Immature natural killer cell (primary cell): ENCODE measurements around the gene TMEM80. TPM values are rescaled to one million over a fixed set of nuclear protein-coding genes. Genes with fewer than 3 reads are reported as not detected.

Experiments
- DNase-seq, 3 donors: peaks; one replicate each; pipeline ENCODE4 v3.0.0; 2022; ENCODE audit warnings: mixed read lengths in 1 of 3
- H3K27ac Mint-ChIP-seq, 6 donors: one replicate each; pipeline ENCODE4 v1.8.0; 2020; ENCODE audit warnings: mixed read lengths in 6 of 6, mild to moderate bottlenecking in 5 of 6, inconsistent platforms in 4 of 6, moderate library complexity in 3 of 6
- H3K27me3 Mint-ChIP-seq, 3 donors: one replicate each; pipeline ENCODE4 v1.8.0; 2020 to 2021; ENCODE audit warnings: low read depth in 3 of 3, mild to moderate bottlenecking in 3 of 3, mixed read lengths in 3 of 3, moderate library complexity in 3 of 3, inconsistent platforms in 1 of 3
- H3K36me3 Mint-ChIP-seq, 3 donors: one replicate each; pipeline ENCODE4 v1.8.0; 2020; ENCODE audit warnings: mixed read lengths in 3 of 3, inconsistent platforms in 2 of 3, mild to moderate bottlenecking in 2 of 3
- H3K4me1 Mint-ChIP-seq, 2 donors: one replicate each; pipeline ENCODE4 v1.8.0; 2020; ENCODE audit warnings: inconsistent platforms in 2 of 2, mild to moderate bottlenecking in 2 of 2, mixed read lengths in 2 of 2, moderate library complexity in 1 of 2
- H3K4me3 Mint-ChIP-seq, 5 donors: one replicate each; pipeline ENCODE4 v1.8.0; 2020; ENCODE audit warnings: mild to moderate bottlenecking in 5 of 5, mixed read lengths in 5 of 5, inconsistent platforms in 3 of 5, moderate library complexity in 3 of 5
- H3K9me3 Mint-ChIP-seq, 6 donors: one replicate each; pipeline ENCODE4 v1.8.0; 2020; ENCODE audit warnings: mild to moderate bottlenecking in 6 of 6, mixed read lengths in 6 of 6, inconsistent platforms in 4 of 6, moderate library complexity in 3 of 6
- polyA plus RNA-seq, 3 donors: library from polyadenylated mRNA; unstranded; fragments of 300-500 nt; fragmentation: Illumina TruSeq; gene quantifications; one replicate each; pipeline ENCODE4 v1.2.3, GENCODE V29; 2021

The TMEM80 gene
- polyA plus RNA-seq, 3 donors from 2014 or later = 21.3 to 32.4 (median 30.4) TPM

DNA sequence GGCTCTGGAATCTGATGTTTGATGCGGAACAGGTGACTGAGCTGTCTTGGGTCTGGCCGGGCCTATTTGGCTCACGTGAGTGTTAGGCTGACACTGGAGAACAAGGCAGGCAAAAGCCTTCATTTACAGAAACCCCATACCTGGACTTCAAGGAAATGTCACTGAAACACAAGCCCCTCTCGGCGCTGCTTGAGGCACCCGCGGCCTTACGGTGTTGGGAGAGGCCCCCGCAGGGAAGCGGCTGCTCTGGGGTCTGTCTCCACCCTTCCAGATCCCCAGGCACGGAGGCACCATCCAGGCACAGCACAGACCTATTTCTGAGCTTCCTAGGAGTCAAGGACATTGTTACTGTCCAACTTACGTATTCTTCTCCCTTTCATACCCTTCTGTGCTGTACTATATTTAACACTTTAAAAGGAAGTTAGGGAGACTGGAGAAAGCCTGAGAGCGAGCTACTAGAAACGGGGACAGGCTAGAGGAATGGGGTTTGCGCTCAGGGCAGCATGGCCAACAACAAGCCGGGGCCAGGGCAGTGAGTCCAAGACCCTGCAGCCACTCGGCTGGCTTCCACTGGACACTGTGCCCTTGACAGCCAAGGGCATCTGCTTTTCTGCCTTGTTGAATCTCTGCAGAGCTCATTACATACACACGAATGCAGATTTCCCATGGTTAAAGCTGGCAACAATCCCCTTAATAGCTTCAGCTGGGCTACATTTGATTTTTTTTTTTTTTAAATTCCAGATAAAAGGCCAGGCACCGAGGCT is 34.8 kb upstream of the TMEM80 start:
- H3K4me1 Mint-ChIP-seq = no peaks in the 10 kb centered on the region
- no peak overlapping the region for H3K27ac Mint-ChIP-seq
- H3K4me3 Mint-ChIP-seq = no peak overlapping the region
- no peak for DNase-seq
- no peaks in the 10 kb centered on the region for H3K9me3 Mint-ChIP-seq
- H3K36me3 Mint-ChIP-seq = peaks cover 0 to 2% (median 0%) of the 10 kb centered on the region in 3 donors
- peaks cover 0 to 2% (median 0%) of the 10 kb centered on the region in 3 donors for H3K27me3 Mint-ChIP-seq

DNA sequence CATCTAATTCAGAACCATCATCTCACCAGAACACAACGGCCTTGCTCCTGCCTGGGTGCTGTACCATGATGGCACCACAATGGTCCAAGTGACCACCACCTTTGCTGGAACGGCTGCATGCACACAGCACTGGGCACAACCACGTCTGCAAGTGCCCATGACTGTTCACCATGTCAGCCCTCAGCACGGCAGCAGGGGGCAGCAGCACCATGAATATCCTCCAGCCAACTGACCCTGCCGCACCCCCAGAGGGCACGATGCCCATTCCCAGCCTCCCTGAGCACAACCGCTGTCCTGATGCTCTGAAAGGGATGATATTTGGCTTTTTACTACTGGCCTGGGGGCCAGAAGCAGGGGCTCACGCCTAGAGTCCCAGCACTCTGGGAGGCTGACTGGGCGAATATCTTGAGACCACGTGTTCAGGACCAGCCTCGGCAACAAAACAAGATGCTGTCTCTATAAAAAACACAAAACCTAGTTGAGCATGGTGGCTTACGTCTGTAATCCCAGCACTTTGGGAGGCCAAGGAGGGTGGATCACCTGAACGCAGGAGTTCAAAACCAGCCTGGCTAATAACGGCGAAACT is 32.8 kb upstream of the TMEM80 start:
- Mint-ChIP-seq H3K27ac (no peak overlapping the region), H3K36me3 (peaks cover 0 to 7% (median 0%) of the 10 kb centered on the region in 3 donors), H3K4me3 (no peak overlapping the region), H3K27me3 (peaks cover 0 to 2% (median 0%) of the 10 kb centered on the region in 3 donors), H3K4me1 (no peaks in the 10 kb centered on the region), H3K9me3 (no peaks in the 10 kb centered on the region)
- peak; percentile 36 to 41 (median 37) for DNase-seq

DNA sequence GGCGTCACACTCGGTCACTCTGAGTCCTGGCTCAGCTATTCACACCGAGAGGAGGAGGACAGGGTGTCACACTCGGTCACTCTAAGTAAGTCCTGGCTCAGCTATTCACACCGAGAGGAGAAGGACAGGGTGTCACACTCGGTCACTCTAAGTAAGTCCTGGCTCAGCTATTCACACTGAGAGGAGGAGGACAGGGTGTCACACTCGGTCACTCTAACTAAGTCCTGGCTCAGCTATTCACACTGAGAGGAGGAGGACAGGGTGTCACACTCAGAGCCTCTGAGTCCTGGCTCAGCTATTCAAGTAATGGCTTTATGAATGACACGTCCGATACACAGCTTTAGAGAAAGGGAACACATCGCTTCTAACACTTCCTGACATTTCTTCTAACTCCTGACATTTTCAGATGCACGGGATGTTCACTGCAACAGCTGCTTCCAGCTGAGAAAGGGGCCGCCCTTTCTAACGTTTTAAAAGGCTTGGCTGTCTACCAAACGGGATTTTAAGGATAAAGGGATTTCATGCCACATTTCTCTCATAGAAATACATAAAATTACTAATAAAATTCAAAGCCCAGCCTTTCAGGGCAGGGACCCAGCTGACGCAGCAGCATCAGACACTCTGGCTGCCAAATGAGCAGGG is 30.4 kb upstream of the TMEM80 start:
- Mint-ChIP-seq H3K4me3 (no peak overlapping the region), H3K27ac (no peak overlapping the region), H3K4me1 (no peaks in the 10 kb centered on the region), H3K9me3 (no peaks in the 10 kb centered on the region), H3K36me3 (peaks cover 0 to 7% (median 0%) of the 10 kb centered on the region in 3 donors), H3K27me3 (peaks cover 0 to 2% (median 0%) of the 10 kb centered on the region in 3 donors)
- DNase-seq = no peak

DNA sequence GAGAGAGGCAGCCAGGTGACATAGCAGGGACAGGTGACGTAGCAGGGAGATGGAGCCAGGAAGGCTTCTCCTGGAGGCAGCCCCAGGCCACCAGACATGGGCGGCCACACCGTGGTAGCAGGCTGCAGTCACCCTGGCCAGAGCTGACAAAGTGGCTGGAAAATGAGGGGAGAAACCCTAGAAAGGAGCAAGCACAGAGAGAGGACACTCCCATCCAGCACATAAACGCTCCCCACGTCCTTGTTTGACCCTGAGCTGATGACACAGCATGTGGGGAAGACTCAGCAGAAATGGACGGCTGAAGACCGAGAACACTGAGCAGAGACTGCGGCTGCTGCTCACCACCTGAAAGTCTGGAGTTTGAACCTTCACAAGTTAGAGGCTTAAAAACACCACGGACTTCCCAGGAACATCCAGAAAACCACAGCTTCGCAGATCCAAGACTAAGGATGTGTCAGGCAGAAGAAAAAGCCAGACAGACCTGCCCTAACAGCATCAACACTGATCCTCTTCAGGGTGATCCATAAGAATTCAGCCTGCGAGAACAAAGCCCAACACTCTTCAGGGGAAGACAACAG is 29.8 kb upstream of the TMEM80 start:
- peak overlapping the region in 1 of 6 donors; percentile 34 for H3K27ac Mint-ChIP-seq
- no peak for DNase-seq
- H3K4me1 Mint-ChIP-seq = no peaks in the 10 kb centered on the region
- H3K4me3 Mint-ChIP-seq = no peak overlapping the region
- H3K9me3 Mint-ChIP-seq = no peaks in the 10 kb centered on the region
- peaks cover 0 to 2% (median 0%) of the 10 kb centered on the region in 3 donors for H3K27me3 Mint-ChIP-seq
- H3K36me3 Mint-ChIP-seq = peaks cover 0 to 7% (median 0%) of the 10 kb centered on the region in 3 donors

DNA sequence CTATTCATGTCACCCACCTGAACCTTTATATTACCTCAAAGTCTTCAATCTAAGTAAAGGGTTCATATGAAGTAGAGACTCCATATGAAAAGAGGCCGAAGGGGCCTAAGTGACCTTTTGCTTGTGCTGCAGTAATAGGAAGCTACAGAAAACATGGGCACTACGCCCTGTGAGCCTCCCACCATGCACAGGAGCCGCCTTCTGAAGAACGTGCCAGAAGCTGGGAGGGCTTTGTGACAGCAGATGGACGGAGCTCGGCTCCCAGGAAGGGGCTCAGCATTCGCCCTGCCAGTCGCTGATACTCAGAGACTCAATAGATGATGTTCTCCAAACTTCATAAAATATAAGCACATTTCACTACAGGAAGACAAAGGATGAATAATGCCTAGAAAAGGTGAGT is 21.8 kb upstream of the TMEM80 start:
- no peak overlapping the region for H3K4me3 Mint-ChIP-seq
- H3K9me3 Mint-ChIP-seq = no peaks in the 10 kb centered on the region
- no peaks in the 10 kb centered on the region for H3K4me1 Mint-ChIP-seq
- no peaks in the 10 kb centered on the region for H3K27me3 Mint-ChIP-seq
- H3K27ac Mint-ChIP-seq = no peak overlapping the region
- peaks cover 8 to 21% (median 9%) of the 10 kb centered on the region in 3 donors for H3K36me3 Mint-ChIP-seq
- no peak for DNase-seq

DNA sequence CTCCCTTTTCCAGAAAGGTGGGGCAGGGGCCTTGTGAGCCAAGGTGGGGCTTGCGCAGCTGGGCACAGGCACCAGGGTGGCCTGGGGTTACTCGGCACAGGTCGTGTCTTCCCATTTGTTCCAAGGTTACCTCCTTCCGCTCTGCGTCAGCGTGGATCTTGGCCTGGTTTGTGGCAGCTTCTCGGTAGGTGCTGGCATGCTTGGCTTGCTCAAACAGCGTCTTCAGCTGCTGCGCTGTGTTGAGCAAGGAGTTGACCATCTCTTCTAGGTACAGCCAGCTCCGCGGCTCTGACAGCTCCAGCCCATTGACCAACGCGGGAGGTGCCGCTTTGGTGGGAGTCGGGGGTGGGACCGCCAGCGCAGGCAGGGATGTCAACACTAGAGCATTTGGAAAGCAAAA is 21.2 kb upstream of the TMEM80 start:
- Mint-ChIP-seq H3K36me3 (peaks cover 8 to 21% (median 9%) of the 10 kb centered on the region in 3 donors), H3K27ac (no peak overlapping the region), H3K4me1 (no peaks in the 10 kb centered on the region), H3K4me3 (no peak overlapping the region), H3K9me3 (no peaks in the 10 kb centered on the region), H3K27me3 (no peaks in the 10 kb centered on the region)
- no peak for DNase-seq

DNA sequence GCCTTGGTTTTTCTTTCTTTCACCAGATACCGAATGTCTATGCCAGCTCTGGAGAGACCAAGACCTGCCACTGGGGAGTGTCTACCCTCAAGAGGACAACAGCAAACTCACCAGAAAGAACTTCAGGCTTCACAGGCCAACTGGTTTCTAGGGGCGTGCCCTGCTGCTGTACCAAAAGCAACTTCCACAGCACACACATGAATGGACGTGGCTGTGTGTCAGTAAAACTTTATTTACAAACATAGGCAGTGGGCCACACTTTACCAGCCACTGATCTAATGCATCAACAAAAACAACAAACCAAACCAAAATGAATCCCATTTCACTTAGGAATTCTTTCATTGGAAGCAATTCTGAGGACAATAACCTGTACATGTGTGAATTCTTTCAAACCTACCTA is 17.3 kb upstream of the TMEM80 start:
- Mint-ChIP-seq H3K27ac (no peak overlapping the region), H3K27me3 (no peaks in the 10 kb centered on the region), H3K4me1 (no peaks in the 10 kb centered on the region), H3K36me3 (peaks cover 12 to 31% (median 20%) of the 10 kb centered on the region in 3 donors), H3K4me3 (no peak overlapping the region), H3K9me3 (no peaks in the 10 kb centered on the region)
- DNase-seq = no peak

DNA sequence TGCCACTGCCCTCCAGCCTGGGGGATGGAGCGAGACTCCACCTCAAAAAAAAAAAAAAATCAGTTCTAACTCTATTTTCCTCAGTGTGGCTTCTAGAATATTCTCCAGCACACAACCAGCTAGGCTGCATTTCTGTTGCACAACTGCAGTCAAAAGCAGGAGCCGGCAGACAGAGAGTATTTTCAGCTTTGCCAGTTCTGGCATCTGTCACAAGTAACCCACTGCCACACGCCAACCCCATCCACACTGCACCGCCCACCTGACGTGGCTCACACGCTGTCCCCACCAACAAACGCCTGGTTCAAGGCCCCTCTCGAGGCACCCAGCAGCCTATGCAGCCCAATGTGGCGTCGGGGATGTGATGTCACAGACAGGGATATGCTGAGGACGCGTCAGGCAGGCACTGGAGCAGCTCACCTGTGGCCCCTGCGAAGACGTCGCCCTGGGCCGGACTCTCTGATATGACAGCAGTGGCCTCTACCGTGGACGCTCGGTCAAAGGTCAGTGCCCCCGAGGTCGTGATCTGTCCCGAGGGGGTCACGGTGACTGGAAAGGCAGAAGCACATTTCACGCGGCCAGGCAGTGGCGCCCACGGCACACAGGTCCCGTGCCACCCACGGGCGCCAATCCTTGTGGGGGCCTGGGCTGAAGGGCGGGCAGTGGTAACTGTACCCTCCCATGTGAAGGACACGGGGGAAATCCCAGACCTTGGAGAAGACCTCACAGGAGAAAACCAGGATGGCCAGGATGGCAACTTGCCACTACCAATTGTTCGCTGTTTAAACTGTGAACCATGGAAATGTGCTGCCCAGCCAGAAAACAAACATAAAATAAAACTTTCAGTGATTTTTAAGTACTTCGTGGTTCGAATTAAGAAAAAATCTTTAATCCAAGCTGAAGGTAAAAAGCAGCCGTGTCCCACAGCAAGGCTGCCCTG is 16.1 kb upstream of the TMEM80 start:
- H3K4me1 Mint-ChIP-seq = no peaks in the 10 kb centered on the region
- DNase-seq = no peak

DNA sequence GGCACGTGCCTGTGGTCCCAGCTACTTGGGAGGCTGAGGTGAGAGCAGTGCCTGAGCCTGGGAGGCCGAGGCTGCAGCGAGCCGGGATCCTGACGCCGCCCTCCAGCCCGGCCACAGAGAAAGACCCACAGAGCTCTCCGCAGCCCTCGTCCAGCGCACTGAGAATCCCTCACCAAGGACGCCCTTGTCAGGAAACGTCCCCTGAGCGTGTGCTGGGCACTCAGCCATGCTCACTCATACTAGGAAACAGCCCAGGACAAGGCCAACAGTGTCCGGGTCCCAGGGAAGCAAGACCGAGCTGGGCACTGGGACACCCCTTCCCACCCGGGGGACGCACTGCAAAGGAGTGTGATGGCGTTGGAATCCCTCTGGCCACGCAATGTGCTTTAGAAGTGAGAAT is 15.1 kb upstream of the TMEM80 start:
- Mint-ChIP-seq H3K27ac (no peak overlapping the region), H3K4me3 (no peak overlapping the region), H3K36me3 (peaks cover 14 to 37% (median 29%) of the 10 kb centered on the region in 3 donors), H3K27me3 (no peaks in the 10 kb centered on the region), H3K9me3 (no peaks in the 10 kb centered on the region), H3K4me1 (no peaks in the 10 kb centered on the region)
- DNase-seq = no peak

More for the DNA sequence above, 16.1 kb upstream of the TMEM80 start:
- no peaks in the 10 kb centered on the region for H3K9me3 Mint-ChIP-seq
- no peak overlapping the region for H3K4me3 Mint-ChIP-seq
- peaks cover 14 to 36% (median 28%) of the 10 kb centered on the region in 3 donors for H3K36me3 Mint-ChIP-seq
- H3K27ac Mint-ChIP-seq = no peak overlapping the region
- no peaks in the 10 kb centered on the region for H3K27me3 Mint-ChIP-seq

DNA sequence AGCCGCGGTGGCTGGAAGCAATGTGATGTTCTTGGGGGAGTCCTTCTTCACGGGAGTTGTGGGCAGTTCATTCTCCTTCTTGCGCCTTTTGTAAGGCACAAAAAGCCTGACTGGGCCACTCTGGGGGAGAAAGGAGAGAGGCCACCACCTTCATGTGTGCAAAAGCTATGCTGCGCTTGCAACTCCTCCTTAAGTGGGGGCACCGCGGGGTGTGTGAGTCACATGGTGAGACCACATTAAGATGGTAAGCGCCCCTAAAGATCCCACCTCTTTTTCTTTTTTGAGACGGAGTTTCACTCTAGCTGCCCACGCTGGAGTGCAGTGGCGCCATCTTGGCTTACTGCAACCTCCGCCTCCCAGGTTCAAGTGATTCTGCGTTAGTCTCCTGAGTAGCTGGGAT is 14.6 kb upstream of the TMEM80 start:
- H3K4me3 Mint-ChIP-seq = no peak overlapping the region
- no peaks in the 10 kb centered on the region for H3K9me3 Mint-ChIP-seq
- H3K27ac Mint-ChIP-seq = no peak overlapping the region
- H3K27me3 Mint-ChIP-seq = no peaks in the 10 kb centered on the region
- no peak for DNase-seq
- H3K36me3 Mint-ChIP-seq = peaks cover 14 to 37% (median 29%) of the 10 kb centered on the region in 3 donors
- H3K4me1 Mint-ChIP-seq = no peaks in the 10 kb centered on the region

DNA sequence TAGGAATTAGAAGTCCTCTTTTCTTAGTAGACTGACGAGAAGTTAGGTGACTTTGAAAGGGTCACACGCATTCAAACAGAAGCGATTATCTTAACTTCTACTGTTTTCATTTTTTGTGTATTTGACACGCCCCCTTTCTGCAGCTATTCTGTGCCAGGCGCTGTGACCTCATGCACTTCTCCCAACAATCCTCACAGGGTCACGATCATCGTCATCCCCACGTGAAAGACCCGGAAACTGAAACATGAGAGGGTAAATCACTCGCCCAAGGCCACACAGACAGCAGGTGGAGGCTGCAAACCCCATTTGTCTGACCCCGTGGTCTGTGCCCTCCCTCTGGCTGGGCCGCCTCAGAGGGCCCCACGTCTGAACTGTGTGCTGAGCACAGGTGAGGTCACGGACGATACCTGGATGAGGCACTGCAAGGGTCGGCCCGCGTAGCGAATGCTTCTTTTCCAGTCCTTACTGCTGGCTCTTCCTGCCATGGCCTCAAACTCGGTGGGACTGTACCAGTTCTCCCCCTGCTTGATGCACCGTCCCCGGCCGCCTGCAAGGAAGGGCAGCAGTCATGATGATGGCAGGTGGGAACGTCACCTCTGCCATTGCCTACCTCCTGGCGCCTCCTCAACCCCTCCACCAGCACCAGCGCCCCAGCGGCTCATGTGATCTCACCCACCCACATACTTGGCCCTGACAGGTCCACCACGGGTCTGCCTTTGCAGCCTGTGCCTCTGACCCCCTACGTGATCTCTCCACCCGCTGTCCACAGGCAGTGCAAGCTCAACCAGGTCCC is 9.0 kb upstream of the TMEM80 start:
- Mint-ChIP-seq H3K27ac (peak overlapping the region in 1 of 6 donors; percentile 14), H3K4me3 (no peak overlapping the region), H3K27me3 (peaks cover 0 to 2% (median 0%) of the 10 kb centered on the region in 3 donors), H3K4me1 (peaks cover 1 to 3% of the 10 kb centered on the region in 2 donors), H3K36me3 (peaks cover 14 to 43% (median 34%) of the 10 kb centered on the region in 3 donors), H3K9me3 (no peaks in the 10 kb centered on the region)
- DNase-seq = no peak

DNA sequence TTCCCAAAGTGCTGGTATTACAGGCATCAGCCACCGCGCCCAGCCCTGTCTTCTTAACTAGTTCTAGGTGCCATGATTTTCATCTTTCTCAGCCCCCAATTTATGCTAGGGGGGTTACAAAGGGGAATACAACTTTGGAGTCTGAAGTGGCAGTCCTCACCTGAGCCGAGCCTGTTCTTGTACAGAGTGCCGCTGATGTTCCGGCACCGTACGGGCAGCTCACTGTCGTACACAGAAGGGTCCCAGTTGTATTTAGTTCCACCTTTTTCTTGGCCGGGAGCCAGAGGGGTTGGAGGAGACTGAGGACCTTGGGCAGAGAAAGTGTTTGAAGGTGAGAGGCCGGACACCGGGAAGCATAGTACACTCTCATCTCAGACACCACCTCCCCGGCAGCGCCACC is 7.9 kb upstream of the TMEM80 start:
- Mint-ChIP-seq H3K27me3 (peaks cover 0 to 2% (median 0%) of the 10 kb centered on the region in 3 donors), H3K4me3 (no peak overlapping the region), H3K4me1 (peaks cover 8 to 11% of the 10 kb centered on the region in 2 donors), H3K9me3 (no peaks in the 10 kb centered on the region), H3K36me3 (peaks cover 11 to 32% (median 23%) of the 10 kb centered on the region in 3 donors), H3K27ac (no peak overlapping the region)
- no peak for DNase-seq
